SJCRH30 (cell line): ENCODE results near the gene NRL. TPM values are rescaled to one million over a fixed set of nuclear protein-coding genes. Genes with fewer than 3 reads are reported as not detected.

ENCODE experiments used
- DNase-seq, 2 experiments: peaks; one replicate each; pipeline ENCODE4 v3.0.0-alpha.2; 2015 to 2020
- H3K27ac ChIP-seq: fragments of 250-450 bp; sonication (Bioruptor Pico); 2 replicates; pipeline ENCODE4 v1.5.1; 2020; ENCODE audit warnings: mild to moderate bottlenecking, moderate library complexity
- H3K27me3 ChIP-seq: fragments of 250-450 bp; sonication (Bioruptor Pico); 2 replicates; pipeline ENCODE4 v1.5.1; 2020; ENCODE audit warnings: mild to moderate bottlenecking, moderate library complexity
- H3K36me3 ChIP-seq: fragments of 250-450 bp; sonication (Bioruptor Pico); 2 replicates; pipeline ENCODE4 v1.5.1; 2020; ENCODE audit warnings: mild to moderate bottlenecking, moderate library complexity
- H3K4me1 ChIP-seq: fragments of 250-450 bp; sonication (Bioruptor Pico); 2 replicates; pipeline ENCODE4 v1.5.1; 2020; ENCODE audit warnings: mild to moderate bottlenecking, moderate library complexity
- H3K4me3 ChIP-seq: fragments of 250-450 bp; sonication (Bioruptor Pico); 2 replicates; pipeline ENCODE4 v1.5.1; 2020; ENCODE audit warnings: mild to moderate bottlenecking, moderate library complexity
- H3K9me3 ChIP-seq: fragments of 250-450 bp; sonication (Bioruptor Pico); replicated peaks from 2 replicates; pipeline ENCODE4 v1.5.1; 2020; ENCODE audit warnings: mild to moderate bottlenecking, moderate library complexity
- total RNA-seq: library from RNA; depleted of rRNA; stranded (reverse); fragments of >200 nt; shearing (Covaris generic); gene quantifications from 2 replicates; pipeline ENCODE4 v1.2.3, GENCODE V29; 2014

The NRL gene
- total RNA-seq, 1 experiment from 2014 or later = 4.4 TPM

GRCh38 chr14:24136684-24137528 is 22.2 kb upstream of the NRL start:
- Histone ChIP-seq H3K9me3 (no peaks in the 10 kb centered on the region), H3K27ac (peak overlapping the region; percentile 52; the same call in 1 of the 2 replicates), H3K4me1 (peaks cover 19% of the 10 kb centered on the region; the same call in 1 of the 2 replicates), H3K4me3 (peak overlapping the region; percentile 83), H3K36me3 (peaks cover 37% of the 10 kb centered on the region), H3K27me3 (no peaks in the 10 kb centered on the region)
- DNase-seq = peak in 1 of 2 experiments; percentile 38

- peak within 1 kb of the TSS; percentile 83 for H3K4me3 ChIP-seq
- peak; percentile 93 to 95 for DNase-seq
- H3K36me3 ChIP-seq = peaks cover 41% of the 10 kb centered on the region
- peak within 1 kb of the TSS; percentile 52; the same call in 1 of the 2 replicates for H3K27ac ChIP-seq
- H3K9me3 ChIP-seq = no peaks in the 10 kb centered on the region
- H3K4me1 ChIP-seq = peaks cover 19% of the 10 kb centered on the region; the same call in 1 of the 2 replicates
- no peaks in the 10 kb centered on the region for H3K27me3 ChIP-seq
Measured at GRCh38 chr14:24135834-24136683, 21.3 kb upstream of the NRL start, which contains the start of gene PSME1. Gene PSME1 (plus strand): TSS chr14:24136194. CDS start chr14:24136263, 69 bp downstream.

DNA sequence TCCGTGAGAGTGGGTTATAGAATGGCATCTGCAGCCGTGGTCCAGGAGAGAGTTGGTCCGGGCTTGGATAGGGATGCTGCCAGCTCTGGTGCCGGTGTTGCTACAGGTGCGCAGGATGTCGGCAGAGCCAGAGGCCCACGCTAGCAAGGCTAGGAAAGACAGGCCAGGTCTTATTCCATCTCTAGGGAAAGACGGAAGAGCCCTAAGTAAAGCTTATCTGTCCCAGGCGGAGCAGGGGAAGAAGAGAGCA is 20.8 kb upstream of the NRL start:
- H3K27ac ChIP-seq = peak overlapping the region; percentile 3; the same call in 1 of the 2 replicates
- no peak for DNase-seq
- H3K4me1 ChIP-seq = peaks cover 24% of the 10 kb centered on the region

DNA sequence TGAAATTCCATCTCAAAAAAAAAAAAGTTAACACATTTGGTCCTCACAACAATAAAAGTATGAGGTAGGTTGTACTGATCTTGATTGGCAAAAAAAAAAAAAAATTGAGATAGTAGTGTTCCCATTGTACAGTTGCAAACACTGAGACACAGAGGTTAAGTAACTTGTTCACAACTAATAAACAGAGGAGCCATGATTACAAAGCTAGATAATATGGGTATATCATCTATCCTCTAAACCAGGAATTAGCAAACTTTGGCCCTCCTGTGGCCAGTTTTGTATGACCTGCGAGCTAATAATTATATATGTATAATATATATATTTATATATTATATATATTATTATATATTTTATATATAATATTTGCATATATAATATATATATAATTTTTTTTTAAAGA is 19.0 kb upstream of the NRL start:
- Histone ChIP-seq H3K4me1 (peaks cover 24% of the 10 kb centered on the region), H3K27ac (no peak overlapping the region), H3K9me3 (no peaks in the 10 kb centered on the region), H3K27me3 (no peaks in the 10 kb centered on the region), H3K36me3 (peaks cover 28% of the 10 kb centered on the region), H3K4me3 (no peak overlapping the region)
- DNase-seq = no peak

More for the DNA sequence above, 20.8 kb upstream of the NRL start:
- Histone ChIP-seq H3K27me3 (no peaks in the 10 kb centered on the region), H3K9me3 (no peaks in the 10 kb centered on the region), H3K4me3 (peak overlapping the region; percentile 83), H3K36me3 (peaks cover 41% of the 10 kb centered on the region)

DNA sequence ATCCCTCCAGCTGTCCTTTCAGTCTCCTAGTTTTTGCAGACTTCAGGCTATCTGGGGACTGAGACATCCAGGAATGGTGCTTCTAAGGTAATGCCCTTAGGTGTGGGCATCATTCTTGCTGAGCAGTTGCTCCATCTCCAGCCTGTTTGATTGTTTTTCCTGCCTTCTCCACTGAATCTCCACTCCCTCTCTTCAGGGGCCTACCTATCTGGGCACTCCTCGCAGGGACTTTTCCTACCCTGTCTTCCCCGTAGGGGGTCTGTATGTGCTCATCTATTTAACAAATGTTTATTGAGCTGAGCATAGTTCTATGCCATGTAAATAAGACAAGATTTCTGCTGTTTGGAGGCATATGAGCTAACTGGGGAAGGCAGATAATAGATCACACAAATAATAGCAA is 18.2 kb upstream of the NRL start:
- Histone ChIP-seq H3K4me3 (peak overlapping the region; percentile 94), H3K9me3 (no peaks in the 10 kb centered on the region), H3K27ac (no peak overlapping the region; the same call in 1 of the 2 replicates), H3K36me3 (peaks cover 20% of the 10 kb centered on the region), H3K4me1 (peaks cover 24% of the 10 kb centered on the region), H3K27me3 (no peaks in the 10 kb centered on the region)
- DNase-seq = no peak

DNA sequence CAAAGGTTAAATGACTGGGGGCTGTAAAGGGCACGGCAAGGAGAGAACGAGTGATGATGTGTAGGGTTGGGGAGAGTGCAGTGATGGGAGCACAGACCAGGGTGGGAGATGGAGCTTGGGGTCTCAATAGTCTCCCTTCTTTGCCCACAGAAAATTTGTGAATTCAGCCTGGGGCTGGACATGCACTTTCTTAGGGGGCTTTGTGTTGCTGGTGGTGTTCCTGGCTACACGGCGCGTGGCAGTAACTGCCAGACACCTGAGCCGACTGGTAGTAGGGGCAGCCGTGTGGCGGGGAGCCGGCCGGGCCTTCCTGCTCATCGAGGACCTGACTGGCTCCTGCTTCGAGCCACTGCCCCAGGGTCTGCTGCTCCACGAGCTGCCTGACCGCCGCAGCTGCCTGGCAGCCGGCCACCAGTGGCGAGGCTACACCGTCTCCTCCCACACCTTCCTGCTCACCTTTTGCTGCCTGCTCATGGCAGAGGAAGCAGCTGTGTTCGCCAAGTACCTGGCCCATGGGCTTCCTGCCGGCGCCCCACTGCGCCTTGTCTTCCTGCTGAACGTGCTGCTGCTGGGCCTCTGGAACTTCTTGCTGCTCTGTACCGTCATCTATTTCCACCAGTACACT is 17.4 kb upstream of the NRL start:
- Histone ChIP-seq H3K27ac (peak overlapping the region; percentile 98), H3K27me3 (no peaks in the 10 kb centered on the region), H3K4me3 (peak overlapping the region; percentile 94), H3K36me3 (peaks cover 12% of the 10 kb centered on the region), H3K4me1 (peaks cover 24% of the 10 kb centered on the region), H3K9me3 (no peaks in the 10 kb centered on the region)
- peak; percentile 64 to 67 for DNase-seq

DNA sequence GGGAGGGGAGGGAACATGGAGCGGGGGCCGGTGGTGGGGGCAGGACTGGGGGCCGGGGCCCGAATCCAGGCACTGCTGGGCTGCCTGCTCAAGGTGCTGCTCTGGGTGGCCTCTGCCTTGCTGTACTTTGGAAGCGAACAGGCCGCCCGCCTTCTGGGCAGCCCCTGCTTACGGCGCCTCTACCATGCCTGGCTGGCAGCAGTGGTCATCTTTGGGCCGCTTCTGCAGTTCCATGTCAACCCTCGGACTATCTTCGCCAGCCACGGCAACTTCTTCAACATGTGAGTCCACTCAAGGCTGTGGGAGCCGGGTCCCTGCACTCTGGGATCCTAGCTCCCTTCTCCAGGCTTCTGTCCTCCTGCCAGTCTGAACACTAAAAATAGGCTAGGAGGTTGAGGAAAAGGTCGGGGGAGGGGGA is 16.8 kb upstream of the NRL start:
- H3K27ac ChIP-seq = peak overlapping the region; percentile 98

DNA sequence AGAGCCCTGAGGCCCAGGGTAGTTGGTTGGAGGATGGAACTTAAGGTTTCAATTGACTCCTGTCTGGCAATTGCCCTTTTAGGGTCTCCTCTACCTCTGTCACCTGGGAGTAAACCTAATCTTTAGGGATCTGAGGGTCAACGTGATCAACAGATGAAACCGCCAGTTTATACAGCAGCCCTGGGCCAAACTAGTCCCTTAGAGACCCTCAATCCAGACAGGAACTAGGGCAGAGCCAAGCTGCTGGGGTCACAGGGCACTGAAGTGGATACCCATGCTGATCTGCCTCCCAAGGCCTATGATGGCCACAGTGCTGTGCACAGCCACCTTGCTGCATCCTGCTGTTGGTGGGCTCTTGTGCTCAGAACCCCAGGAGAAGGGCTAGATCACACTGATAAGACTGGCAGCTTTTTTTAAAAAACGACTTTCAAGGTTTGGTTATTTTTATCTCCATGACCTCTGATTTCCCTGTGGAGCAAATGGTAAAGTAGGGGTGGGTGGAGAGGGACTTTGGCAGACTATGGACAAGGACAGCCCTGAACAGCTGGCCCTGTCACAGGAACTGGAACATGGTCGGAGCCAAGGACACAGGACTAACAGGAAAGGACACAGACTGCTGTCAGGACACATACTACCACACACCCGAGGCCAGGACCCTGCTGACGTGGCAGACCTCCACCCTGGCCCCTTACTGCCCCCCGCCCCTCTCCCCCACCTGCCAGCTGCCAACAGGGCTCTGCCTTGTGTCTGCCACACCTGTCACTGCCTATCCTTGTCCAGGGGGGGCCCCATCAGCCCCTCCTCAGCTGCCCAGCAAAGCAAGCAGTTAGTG is 16.2 kb upstream of the NRL start:
- Histone ChIP-seq H3K27ac (peak overlapping the region; percentile 98), H3K4me1 (peaks cover 24% of the 10 kb centered on the region), H3K9me3 (no peaks in the 10 kb centered on the region), H3K4me3 (peak overlapping the region; percentile 94), H3K27me3 (no peaks in the 10 kb centered on the region), H3K36me3 (peaks cover 12% of the 10 kb centered on the region)
- peak; percentile 98 to 99 for DNase-seq

More for the DNA sequence above, 16.8 kb upstream of the NRL start:
- H3K4me1 ChIP-seq = peaks cover 24% of the 10 kb centered on the region
- no peaks in the 10 kb centered on the region for H3K9me3 ChIP-seq
- H3K4me3 ChIP-seq = peak overlapping the region; percentile 94
- DNase-seq = no peak
- H3K36me3 ChIP-seq = peaks cover 12% of the 10 kb centered on the region
- no peaks in the 10 kb centered on the region for H3K27me3 ChIP-seq

- peaks cover 12% of the 10 kb centered on the region for H3K36me3 ChIP-seq
- H3K27ac ChIP-seq = peak within 1 kb of the TSS; percentile 98
Measured at GRCh38 chr14:24130380-24130716, 15.6 kb upstream of the NRL start, which contains the start of gene FITM1. Gene FITM1 (plus strand): TSS chr14:24130659. CDS start chr14:24131564, 905 bp downstream.

DNA sequence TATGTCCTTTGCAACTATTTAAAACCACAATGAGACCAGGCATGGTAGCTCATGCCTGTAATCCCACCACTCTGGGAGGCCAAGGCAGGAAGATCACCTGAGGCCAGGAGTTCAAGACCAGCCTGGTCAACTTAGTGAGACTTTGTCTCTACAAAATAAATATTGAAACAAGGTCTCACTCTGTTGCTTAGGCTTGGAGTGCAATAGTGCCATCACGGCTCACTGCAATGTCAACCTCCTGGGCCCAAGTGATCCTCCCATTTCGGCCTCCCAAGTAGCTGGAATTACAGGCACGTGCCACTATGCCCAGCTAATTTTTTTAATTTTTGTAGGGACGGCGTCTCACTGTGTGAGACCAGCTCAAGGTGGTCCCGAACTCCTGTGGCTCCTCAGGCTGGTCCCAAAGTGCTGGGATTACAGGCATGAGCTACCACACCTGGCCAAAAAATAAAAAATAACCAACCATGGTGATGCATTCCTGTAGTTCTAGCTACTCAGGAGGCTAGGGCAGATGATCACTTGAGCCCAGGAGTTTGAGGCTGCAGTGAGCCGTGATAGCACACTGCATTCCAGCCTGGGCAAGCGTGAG is 14.8 kb upstream of the NRL start:
- no peaks in the 10 kb centered on the region for H3K9me3 ChIP-seq
- peak overlapping the region; percentile 98; the same call in 1 of the 2 replicates for H3K27ac ChIP-seq
- H3K4me3 ChIP-seq = no peak overlapping the region
- no peak for DNase-seq
- peaks cover 12% of the 10 kb centered on the region for H3K36me3 ChIP-seq
- H3K27me3 ChIP-seq = no peaks in the 10 kb centered on the region
- H3K4me1 ChIP-seq = peaks cover 18% of the 10 kb centered on the region

More at GRCh38 chr14:24130380-24130716, 15.6 kb upstream of the NRL start, which contains the start of gene FITM1:
- Histone ChIP-seq H3K4me3 (peak within 1 kb of the TSS; percentile 94), H3K9me3 (no peaks in the 10 kb centered on the region), H3K27me3 (no peaks in the 10 kb centered on the region), H3K4me1 (peaks cover 22% of the 10 kb centered on the region)
- peak in 1 of 2 experiments; percentile 52 for DNase-seq

DNA sequence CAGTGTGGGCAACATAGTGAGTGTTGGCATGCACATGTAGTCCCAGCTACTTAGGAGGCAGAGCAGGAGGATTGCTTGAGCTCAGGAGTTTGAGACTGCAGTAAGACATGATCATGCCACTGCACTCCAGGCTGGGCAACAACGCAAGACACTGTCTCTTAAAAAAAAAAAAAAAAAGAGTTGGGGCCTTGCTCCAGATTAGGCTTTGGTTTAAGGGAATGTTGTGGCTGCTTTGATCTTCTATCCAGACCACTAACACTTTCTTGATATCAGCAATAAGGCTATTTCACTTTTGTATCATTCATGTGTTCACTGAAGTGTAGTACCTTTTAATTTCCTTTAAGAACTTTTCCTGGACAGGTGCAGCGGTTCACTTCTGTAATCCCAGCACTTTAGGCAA is 12.9 kb upstream of the NRL start:
- H3K27me3 ChIP-seq = no peaks in the 10 kb centered on the region
- H3K4me1 ChIP-seq = peaks cover 13% of the 10 kb centered on the region
- DNase-seq = no peak
- peaks cover 8% of the 10 kb centered on the region for H3K36me3 ChIP-seq
- no peak overlapping the region for H3K27ac ChIP-seq
- H3K4me3 ChIP-seq = no peak overlapping the region
- H3K9me3 ChIP-seq = no peaks in the 10 kb centered on the region

- Histone ChIP-seq H3K27me3 (no peaks in the 10 kb centered on the region), H3K36me3 (peaks cover 9% of the 10 kb centered on the region), H3K4me3 (no peak overlapping the region), H3K4me1 (peaks cover 13% of the 10 kb centered on the region), H3K27ac (no peak overlapping the region), H3K9me3 (no peaks in the 10 kb centered on the region)
- DNase-seq = no peak
Measured at GRCh38 chr14:24126939-24127338, 12.2 kb upstream of the NRL start.
